A673 (cell line): Measurements from ENCODE around the gene CIAPIN1. TPM values are rescaled to one million over a fixed set of nuclear protein-coding genes. Genes with fewer than 3 reads are reported as not detected.

Experiments
- BruUV-seq: library from RNA; stranded (reverse); fragments of 400-500 nt; replicated peaks from 2 replicates; lab custom pipeline; 2021; lab: Mats Ljungman, UMichigan
- CTCF ChIA-PET: fragments of 300-600 bp; sonication (Branson Sonifier 250); formaldehyde crosslinking; loops from one replicate; lab custom pipeline; 2022; ENCODE audit warnings: antibody characterized with exemption; lab: Charles Lee
- POLR2A ChIA-PET: fragments of 300-600 bp; sonication (Branson Sonifier 250); formaldehyde crosslinking; loops from one replicate; lab custom pipeline; 2022; ENCODE audit warnings: antibody characterized with exemption; ENCODE audit not compliant: low non-redundant PET; lab: Charles Lee
- DNase-seq: peaks from one replicate; pipeline ENCODE4 v3.0.0-alpha.2; 2015; ENCODE audit warnings: low spot score
- H3K27ac ChIP-seq: fragments of 200-600 bp; sonication (generic); 2 replicates; pipeline ENCODE4 v1.5.1; 2016; ENCODE audit warnings: mixed run types, low read depth, mild to moderate bottlenecking, mixed read lengths, antibody characterized with exemption, low read length; ENCODE audit not compliant: poor library complexity, severe bottlenecking
- H3K27me3 ChIP-seq: fragments of 200-600 bp; sonication (generic); replicated peaks from 2 replicates; pipeline ENCODE4 v1.6.1; 2017; ENCODE audit warnings: mixed run types, low read depth, mild to moderate bottlenecking, mixed read lengths, antibody characterized with exemption, low read length; ENCODE audit not compliant: insufficient read depth, poor library complexity
- H3K36me3 ChIP-seq: fragments of 200-600 bp; sonication (generic); 2 replicates; pipeline ENCODE4 v1.6.1; 2016; ENCODE audit warnings: mixed run types, mild to moderate bottlenecking, mixed read lengths, antibody characterized with exemption, low read length; ENCODE audit not compliant: insufficient read depth, poor library complexity, severe bottlenecking
- H3K4me1 ChIP-seq: fragments of 200-600 bp; sonication (generic); 2 replicates; pipeline ENCODE4 v1.6.1; 2017; ENCODE audit warnings: mixed run types, mild to moderate bottlenecking, mixed read lengths, antibody characterized with exemption, low read length; ENCODE audit not compliant: insufficient read depth, poor library complexity, severe bottlenecking
- H3K4me3 ChIP-seq: fragments of 200-600 bp; sonication (generic); 2 replicates; pipeline ENCODE4 v1.5.1; 2016; ENCODE audit warnings: low read depth, mixed run types, mild to moderate bottlenecking, mixed read lengths, low read length; ENCODE audit not compliant: poor library complexity, severe bottlenecking
- H3K9me3 ChIP-seq: fragments of 200-600 bp; sonication (generic); 2 replicates; pipeline ENCODE4 v1.6.1; 2016; ENCODE audit warnings: mixed run types, low read depth, mild to moderate bottlenecking, mixed read lengths, antibody characterized with exemption, low read length; ENCODE audit not compliant: poor library complexity, severe bottlenecking
- CTCF ChIP-seq: fragments of 300-800, 200-600 bp; sonication (generic); conservative IDR thresholded peaks from 2 replicates; pipeline ENCODE4 v1.5.1; 2017; ENCODE audit warnings: low read depth, mild to moderate bottlenecking, antibody characterized with exemption, low read length, moderate library complexity, mixed read lengths
- EZH2 ChIP-seq: fragments of 200-600 bp; sonication (generic); IDR thresholded peaks from 2 replicates; pipeline ENCODE4 v1.6.1; 2017; ENCODE audit warnings: borderline replicate concordance, low read depth, mild to moderate bottlenecking, mixed read lengths, antibody characterized with exemption, low read length; ENCODE audit not compliant: poor library complexity, severe bottlenecking
- intact Hi-C: fragments of 100-400 bp; cut with micrococcal nuclease; formaldehyde crosslinking; loops from one replicate; pipeline ENCODE4 v1.10.0; 2022; ENCODE audit not compliant: unreplicated experiment
- total RNA-seq: library from RNA; stranded (reverse); gene quantifications from 2 replicates; pipeline ENCODE4 v1.2.3, GENCODE V29; 2021

The CIAPIN1 gene
- total RNA-seq, 1 experiment from 2014 or later = 95.1 TPM

- H3K27me3 ChIP-seq = no peaks in the 10 kb centered on the region
- H3K4me1 ChIP-seq = peaks cover 15% of the 10 kb centered on the region
- peak overlapping the region; percentile 49 for H3K4me3 ChIP-seq
- no peaks in the 10 kb centered on the region for H3K36me3 ChIP-seq
- POLR2A ChIA-PET = interaction anchor here (0.6 to 0.7 kb wide), 2 partner anchors 9 to 255 kb away, joined by 3 to 13 read pairs; no protein-coding TSS in a partner anchor
- intact Hi-C loops = no loop called here
- CTCF ChIA-PET = no interaction called here
- no peak for DNase-seq
- no peak for TF ChIP-seq CTCF
- no peak for TF ChIP-seq EZH2
- BruUV-seq = no TSS peak
- no peaks in the 10 kb centered on the region for H3K9me3 ChIP-seq
- H3K27ac ChIP-seq = no peak overlapping the region
These were observed 33.0 kb upstream of the CIAPIN1 start for GRCh38 chr16:57479976-57480753.

- H3K4me3 ChIP-seq = peak overlapping the region; percentile 49
- peak overlapping the region; percentile 30 for H3K27ac ChIP-seq
- no peaks in the 10 kb centered on the region for H3K9me3 ChIP-seq
- peak; percentile 73 for DNase-seq
- H3K4me1 ChIP-seq = peaks cover 15% of the 10 kb centered on the region
- peaks cover 4% of the 10 kb centered on the region for H3K36me3 ChIP-seq
- no TSS peak for BruUV-seq
- intact Hi-C loops = no loop called here
- no peaks in the 10 kb centered on the region for H3K27me3 ChIP-seq
- POLR2A ChIA-PET = interaction anchor here (0.7 kb wide), 1 partner anchor 256 kb away, joined by 13 read pairs; no protein-coding TSS in a partner anchor
- CTCF ChIA-PET = no interaction called here
- TF ChIP-seq CTCF (no peak), EZH2 (no peak)
These were observed 32.2 kb upstream of the CIAPIN1 start for GRCh38 chr16:57479205-57479975.

- BruUV-seq = no TSS peak
- ChIA-PET POLR2A (no interaction called here), CTCF (no interaction called here)
- intact Hi-C loops = no loop called here
- H3K27me3 ChIP-seq = no peaks in the 10 kb centered on the region
- H3K36me3 ChIP-seq = peaks cover 11% of the 10 kb centered on the region
- DNase-seq = no peak
- peak overlapping the region; percentile 49 for H3K4me3 ChIP-seq
- peaks cover 15% of the 10 kb centered on the region for H3K4me1 ChIP-seq
- H3K9me3 ChIP-seq = no peaks in the 10 kb centered on the region
- no peak overlapping the region for H3K27ac ChIP-seq
- TF ChIP-seq EZH2 (no peak), CTCF (no peak)
These were observed 31.4 kb upstream of the CIAPIN1 start for GRCh38 chr16:57478396-57479204.
